Skeletal muscle satellite cell (primary cell): ENCODE data around the gene RPS6KA5.
"Not testable (repeated sequence)": the region's sequence is repeated elsewhere in the genome, so short reads cannot be mapped to it uniquely, and the experiment has no call there.

Experiments
- H3K27me3 ChIP-seq: 2 replicates; pipeline ENCODE4 v1.7.0; 2013; ENCODE audit warnings: low read length; ENCODE audit not compliant: control insufficient read depth, insufficient read depth
- H3K36me3 ChIP-seq: 2 replicates; pipeline ENCODE4 v1.7.0; 2013; ENCODE audit warnings: mild to moderate bottlenecking, control low read depth, low read length; ENCODE audit not compliant: insufficient read depth
- H3K4me1 ChIP-seq: 2 replicates; pipeline ENCODE4 v1.7.0; 2013; ENCODE audit warnings: low read length; ENCODE audit not compliant: control insufficient read depth, insufficient read depth
- H3K4me2 ChIP-seq: 2 replicates; pipeline ENCODE4 v1.7.0; 2013; ENCODE audit warnings: mild to moderate bottlenecking, low read length
- H3K4me3 ChIP-seq: 2 replicates; pipeline ENCODE4 v1.7.0; 2013; ENCODE audit warnings: low read length
- H3K9ac ChIP-seq: 2 replicates; pipeline ENCODE4 v1.7.0; 2013; ENCODE audit warnings: mild to moderate bottlenecking, low read depth, low read length, moderate library complexity
- H3K9me3 ChIP-seq: replicated peaks from 2 replicates; pipeline ENCODE4 v1.7.0; 2013; ENCODE audit warnings: mild to moderate bottlenecking, control low read depth, low read length

The RPS6KA5 gene

DNA sequence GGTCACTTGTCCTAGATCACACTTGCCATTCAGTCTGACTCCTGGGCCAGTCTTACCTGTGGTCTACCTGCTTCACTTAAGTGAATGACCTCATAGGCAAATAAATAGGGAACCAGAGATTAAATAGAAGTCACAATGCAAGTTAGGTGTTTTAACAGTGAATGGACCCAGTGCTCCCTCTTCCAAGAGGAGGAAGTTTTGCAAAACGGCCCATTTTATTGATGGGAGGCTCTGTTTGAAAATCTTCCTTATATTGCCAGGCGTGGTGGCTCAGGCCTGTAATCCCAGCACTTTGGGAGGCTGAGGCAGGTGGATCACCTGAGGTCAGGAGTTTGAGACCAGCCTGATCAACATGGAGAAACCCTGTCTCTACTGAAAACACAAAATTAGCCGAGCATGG is 79.8 kb downstream of the RPS6KA5 start:
- H3K4me1 ChIP-seq, H3K9me3 ChIP-seq, H3K4me2 ChIP-seq, H3K36me3 ChIP-seq, H3K4me3 ChIP-seq, H3K27me3 ChIP-seq, H3K9ac ChIP-seq: not testable (repeated sequence)

DNA sequence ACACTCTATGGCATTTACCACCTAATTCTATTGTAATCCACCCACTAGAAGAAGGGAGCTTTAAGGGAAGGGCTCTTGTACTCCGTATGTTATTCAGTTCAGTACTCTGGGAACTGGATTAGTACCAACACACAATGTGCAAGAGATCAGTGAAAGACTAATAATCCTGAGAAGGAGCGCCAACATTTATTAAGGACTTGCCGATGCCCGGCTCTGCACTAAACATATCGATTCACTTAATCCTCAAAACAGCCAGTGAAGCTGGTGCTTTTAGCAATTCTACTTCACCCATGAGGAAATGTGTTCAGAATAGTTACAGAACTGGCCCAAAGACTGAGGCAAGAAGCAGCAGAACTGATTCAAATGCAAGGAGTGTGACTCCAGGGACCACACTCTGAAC is 80.9 kb downstream of the RPS6KA5 start:
- Histone ChIP-seq H3K4me1 (no peaks in the 10 kb centered on the region), H3K36me3 (no peaks in the 10 kb centered on the region), H3K27me3 (no peaks in the 10 kb centered on the region), H3K9me3 (no peaks in the 10 kb centered on the region), H3K4me2 (no peak overlapping the region), H3K9ac (no peak overlapping the region), H3K4me3 (no peak overlapping the region)

DNA sequence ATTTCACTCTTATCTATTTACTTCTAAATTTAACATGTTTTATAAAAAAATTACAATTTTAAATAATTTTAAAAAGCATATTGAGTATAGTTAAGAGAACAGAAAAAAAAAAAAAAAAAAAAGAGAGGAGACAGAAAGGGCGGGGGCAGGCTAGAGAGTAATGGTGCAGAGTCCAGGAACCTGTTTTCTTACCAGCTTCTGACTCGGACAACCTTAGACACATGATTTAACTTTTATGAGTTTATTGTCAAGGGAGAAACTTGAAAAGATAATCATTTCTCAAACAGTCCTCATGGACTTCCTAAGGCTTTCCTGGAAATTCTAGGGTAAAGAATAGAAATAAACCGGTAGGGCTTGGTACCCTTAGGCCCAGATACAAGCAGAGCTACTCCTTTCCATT is 84.3 kb downstream of the RPS6KA5 start:
- Histone ChIP-seq H3K36me3 (no peaks in the 10 kb centered on the region), H3K9me3 (no peaks in the 10 kb centered on the region)

DNA sequence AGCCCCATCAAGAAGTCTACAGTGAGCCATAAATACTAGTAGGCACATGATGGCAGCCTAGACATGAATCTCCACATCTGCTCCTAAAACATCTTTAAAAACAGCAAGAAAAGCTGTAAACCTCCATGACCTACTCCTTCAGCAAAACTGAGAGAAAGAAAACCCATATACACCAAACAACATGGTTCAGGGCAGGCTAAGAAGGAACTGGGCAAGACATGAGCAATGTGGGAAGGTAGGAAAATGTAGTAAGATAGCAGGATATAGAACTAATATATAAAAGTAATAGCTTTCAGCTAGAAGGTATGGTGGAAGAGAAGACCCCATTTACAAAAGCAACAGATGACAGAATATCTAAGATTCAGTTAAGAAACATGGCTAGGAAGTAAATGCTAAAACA is 88.8 kb downstream of the RPS6KA5 start:
- Histone ChIP-seq H3K27me3 (no peaks in the 10 kb centered on the region), H3K9me3 (no peaks in the 10 kb centered on the region), H3K4me1 (no peaks in the 10 kb centered on the region), H3K4me3 (no peak overlapping the region), H3K4me2 (no peak overlapping the region), H3K9ac (no peak overlapping the region), H3K36me3 (no peaks in the 10 kb centered on the region)

More for the DNA sequence above, 84.3 kb downstream of the RPS6KA5 start:
- Histone ChIP-seq H3K4me3 (no peak overlapping the region), H3K4me2 (no peak overlapping the region), H3K4me1 (no peaks in the 10 kb centered on the region), H3K27me3 (no peaks in the 10 kb centered on the region), H3K9ac (no peak overlapping the region)

DNA sequence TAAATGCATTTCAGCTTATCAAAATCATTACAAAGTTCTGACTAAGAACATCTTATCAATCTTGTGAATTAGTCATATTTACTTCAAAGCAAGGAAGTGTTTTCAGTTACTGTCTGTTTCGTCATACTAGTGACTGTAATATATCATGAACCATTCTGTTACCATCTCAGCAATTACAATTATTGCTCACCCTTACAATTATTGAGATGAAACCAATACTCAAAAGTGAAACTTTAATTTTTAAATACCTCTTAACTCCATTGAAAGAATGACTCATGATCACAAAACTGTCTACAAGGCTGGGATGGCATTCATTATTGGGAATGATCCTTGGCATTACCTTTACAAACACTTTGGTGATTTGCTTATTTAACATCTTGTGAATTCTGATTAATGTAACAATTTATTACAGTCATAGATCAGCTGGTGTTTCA is 90.3 kb downstream of the RPS6KA5 start:
- Histone ChIP-seq H3K4me1 (no peaks in the 10 kb centered on the region), H3K9ac (no peak overlapping the region), H3K36me3 (no peaks in the 10 kb centered on the region), H3K9me3 (no peaks in the 10 kb centered on the region), H3K4me2 (no peak overlapping the region), H3K4me3 (no peak overlapping the region), H3K27me3 (no peaks in the 10 kb centered on the region)

DNA sequence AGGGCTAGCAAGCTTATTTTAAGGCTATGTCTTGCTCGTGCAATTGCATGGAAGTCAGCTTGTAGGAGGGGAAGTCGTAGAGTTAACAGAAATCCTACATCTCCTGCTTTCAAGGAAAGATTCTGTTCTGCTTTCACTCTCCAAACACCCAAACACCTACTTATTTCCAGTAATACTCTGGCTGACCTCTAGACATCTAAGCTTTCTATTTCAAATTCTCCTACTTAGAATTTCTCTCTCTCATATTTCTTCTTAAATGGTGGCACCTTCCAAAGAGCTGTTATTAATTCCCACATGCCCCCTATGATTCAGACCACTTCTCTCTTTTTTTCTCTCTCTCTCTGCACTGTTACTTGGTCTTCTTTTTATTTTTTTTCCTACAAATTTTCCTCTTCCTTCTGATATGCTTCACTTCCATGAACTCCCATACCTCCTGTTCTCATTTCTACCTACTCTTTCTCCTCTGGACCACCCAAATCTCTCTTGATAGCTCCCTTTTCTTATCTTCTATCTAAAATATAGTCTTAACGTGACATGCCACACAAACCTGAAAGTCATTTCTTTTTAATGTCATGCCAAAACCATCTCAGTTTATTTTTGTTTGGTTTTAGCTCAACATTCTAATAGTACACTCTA is 90.8 kb downstream of the RPS6KA5 start:
- Histone ChIP-seq H3K4me2 (no peak overlapping the region), H3K36me3 (no peaks in the 10 kb centered on the region), H3K27me3 (no peaks in the 10 kb centered on the region), H3K9me3 (no peaks in the 10 kb centered on the region), H3K4me1 (no peaks in the 10 kb centered on the region), H3K4me3 (no peak overlapping the region), H3K9ac (no peak overlapping the region)

DNA sequence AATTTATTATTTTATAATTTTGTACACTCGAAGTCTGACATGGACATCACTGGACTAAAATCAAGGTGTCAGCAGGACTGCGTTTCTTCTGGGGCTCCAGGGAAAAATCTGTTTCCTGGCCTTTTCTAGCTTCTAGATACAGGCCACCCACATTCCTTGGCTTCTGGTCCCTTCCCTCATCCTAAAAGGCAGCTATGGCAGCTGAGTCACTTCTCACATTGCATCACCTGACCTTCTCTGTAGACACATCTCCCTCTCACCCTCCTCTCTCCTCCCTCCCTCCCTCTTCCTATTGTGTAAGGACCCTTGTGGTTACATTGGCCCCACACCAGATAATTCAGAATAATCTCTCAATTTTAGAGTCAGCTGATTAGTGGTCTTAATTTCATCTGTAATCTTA is 92.4 kb downstream of the RPS6KA5 start:
- H3K9ac ChIP-seq = no peak overlapping the region
- H3K4me2 ChIP-seq = no peak overlapping the region
- no peaks in the 10 kb centered on the region for H3K4me1 ChIP-seq
- no peaks in the 10 kb centered on the region for H3K36me3 ChIP-seq
- H3K27me3 ChIP-seq = no peaks in the 10 kb centered on the region
- no peaks in the 10 kb centered on the region for H3K9me3 ChIP-seq
- H3K4me3 ChIP-seq = no peak overlapping the region

- no peaks in the 10 kb centered on the region for H3K36me3 ChIP-seq
- H3K4me3 ChIP-seq = no peak overlapping the region
- no peaks in the 10 kb centered on the region for H3K4me1 ChIP-seq
- no peak overlapping the region for H3K9ac ChIP-seq
- H3K4me2 ChIP-seq = no peak overlapping the region
- H3K9me3 ChIP-seq = no peaks in the 10 kb centered on the region
- no peaks in the 10 kb centered on the region for H3K27me3 ChIP-seq
These were observed 93.9 kb downstream of the RPS6KA5 start for GRCh38 chr14:90966493-90966892.

DNA sequence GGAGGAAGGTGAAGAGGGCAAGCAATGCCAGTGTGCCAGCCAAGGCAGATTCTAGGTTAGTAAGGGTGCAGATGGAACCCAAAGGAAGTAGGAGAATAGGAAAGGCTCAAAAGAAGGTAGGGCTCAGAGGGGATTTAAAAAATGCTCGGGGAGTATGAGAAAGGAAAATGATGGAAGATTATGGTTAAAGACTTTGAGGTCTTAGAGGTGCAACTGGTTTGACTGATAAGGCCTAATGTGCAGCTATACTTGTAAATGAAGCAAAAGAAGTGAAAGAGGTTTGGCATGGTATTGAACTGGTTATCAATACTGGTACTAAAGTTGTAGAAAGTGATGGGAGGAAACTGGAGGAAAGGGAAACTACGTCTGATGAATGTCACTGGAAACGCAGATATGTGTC is 94.7 kb downstream of the RPS6KA5 start:
- Histone ChIP-seq H3K4me3 (no peak overlapping the region), H3K27me3 (no peaks in the 10 kb centered on the region), H3K4me1 (no peaks in the 10 kb centered on the region), H3K9ac (no peak overlapping the region), H3K9me3 (no peaks in the 10 kb centered on the region), H3K36me3 (no peaks in the 10 kb centered on the region), H3K4me2 (no peak overlapping the region)

DNA sequence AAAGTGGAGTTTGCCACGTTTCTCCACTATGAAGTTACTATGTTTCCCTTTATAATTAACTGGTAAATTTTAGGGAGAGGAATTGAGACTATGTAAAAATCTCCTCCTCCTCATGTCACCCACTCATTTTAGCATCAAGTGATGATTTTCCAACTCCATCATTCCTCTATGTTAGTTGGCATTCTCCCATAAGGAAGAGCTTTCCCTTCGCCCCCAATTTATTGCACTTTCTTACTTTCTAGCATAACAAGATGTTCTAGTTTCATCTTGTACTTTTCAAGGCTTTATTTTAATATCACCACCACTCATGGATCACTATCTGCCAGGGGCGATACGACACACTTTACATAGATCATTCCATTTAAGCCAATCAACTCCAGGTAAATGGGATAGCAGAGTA is 97.1 kb downstream of the RPS6KA5 start:
- Histone ChIP-seq H3K4me3 (no peak overlapping the region), H3K4me2 (no peak overlapping the region), H3K9ac (no peak overlapping the region), H3K36me3 (no peaks in the 10 kb centered on the region), H3K4me1 (no peaks in the 10 kb centered on the region), H3K27me3 (no peaks in the 10 kb centered on the region), H3K9me3 (no peaks in the 10 kb centered on the region)

- H3K4me1 ChIP-seq = no peaks in the 10 kb centered on the region
- H3K36me3 ChIP-seq = no peaks in the 10 kb centered on the region
- H3K27me3 ChIP-seq = no peaks in the 10 kb centered on the region
- H3K4me3 ChIP-seq = no peak overlapping the region
- no peaks in the 10 kb centered on the region for H3K9me3 ChIP-seq
- H3K9ac ChIP-seq = no peak overlapping the region
- no peak overlapping the region for H3K4me2 ChIP-seq
These were observed 97.8 kb downstream of the RPS6KA5 start for GRCh38 chr14:90962505-90963109.

GRCh38 chr14:90960818-90961217 is 99.6 kb downstream of the RPS6KA5 start:
- H3K4me2 ChIP-seq = no peak overlapping the region
- H3K9ac ChIP-seq = no peak overlapping the region
- no peak overlapping the region for H3K4me3 ChIP-seq
- H3K36me3 ChIP-seq = no peaks in the 10 kb centered on the region
- H3K9me3 ChIP-seq = no peaks in the 10 kb centered on the region
- no peaks in the 10 kb centered on the region for H3K27me3 ChIP-seq
- H3K4me1 ChIP-seq = no peaks in the 10 kb centered on the region
